SH-SY5Y (cell line): ENCODE data around the gene CLMN.

Experiments
- GATA2 ChIP-seq: IDR thresholded peaks from 2 replicates; pipeline ENCODE4 v1.6.1; 2011; ENCODE audit warnings: mild to moderate bottlenecking, low read depth, low read length
- GATA3 ChIP-seq: IDR thresholded peaks from 2 replicates; pipeline ENCODE4 v1.6.1; 2011; ENCODE audit warnings: low read depth, mild to moderate bottlenecking, low read length, moderate library complexity

DNA sequence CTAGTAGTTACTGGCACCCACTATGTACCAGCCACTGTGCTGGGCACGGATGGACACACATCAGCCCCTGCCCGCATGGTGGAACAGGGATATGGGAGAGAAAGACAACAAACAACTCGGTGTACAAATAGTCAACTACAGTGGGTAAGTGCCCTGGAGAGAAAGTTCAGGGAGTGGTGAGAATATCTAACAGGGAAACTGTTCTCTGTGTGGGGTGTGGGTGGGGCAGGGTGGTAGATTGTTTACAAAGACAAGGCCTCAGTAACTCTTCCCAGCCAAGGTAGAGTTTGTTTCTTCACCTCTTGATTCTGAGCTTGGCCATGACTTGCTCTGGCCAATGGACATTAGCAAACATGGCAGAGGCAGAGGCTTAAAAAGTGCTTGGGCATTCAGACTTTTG is 12.9 kb upstream of the CLMN start:
- no peak for TF ChIP-seq GATA2
- TF ChIP-seq GATA3 = no peak
